ENCODE results near the gene UGT3A1.

The UGT3A1 gene

DNA sequence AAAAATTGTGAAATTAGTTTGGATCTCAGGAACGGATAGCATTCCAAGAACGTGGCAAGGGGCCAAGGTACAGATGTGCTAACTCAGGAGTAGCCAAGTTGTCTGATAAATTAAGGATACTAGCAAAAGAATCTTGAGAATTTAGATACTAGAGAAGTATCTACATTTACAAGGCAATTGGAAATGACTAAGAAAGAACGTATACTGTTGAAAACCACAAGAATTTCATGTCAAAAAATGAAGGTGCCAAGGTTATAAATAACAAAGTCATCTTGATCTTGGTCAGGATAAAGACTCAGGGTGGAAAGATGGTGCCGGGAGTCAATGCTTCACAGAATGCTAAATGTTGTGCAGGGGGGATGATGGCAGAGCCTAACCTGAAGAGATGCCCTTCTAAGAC, 72.0 kb downstream of the UGT3A1 start:
- no peak for TF ChIP-seq POLR2A (IDR thresholded peaks at IDR 0.05; ENCODE audit: low read depth, low read length)
- DNase-seq (ENCODE audit: insufficient read length, low spot score) (peak; percentile 44), FAIRE-seq (peak; percentile 6)

DNA sequence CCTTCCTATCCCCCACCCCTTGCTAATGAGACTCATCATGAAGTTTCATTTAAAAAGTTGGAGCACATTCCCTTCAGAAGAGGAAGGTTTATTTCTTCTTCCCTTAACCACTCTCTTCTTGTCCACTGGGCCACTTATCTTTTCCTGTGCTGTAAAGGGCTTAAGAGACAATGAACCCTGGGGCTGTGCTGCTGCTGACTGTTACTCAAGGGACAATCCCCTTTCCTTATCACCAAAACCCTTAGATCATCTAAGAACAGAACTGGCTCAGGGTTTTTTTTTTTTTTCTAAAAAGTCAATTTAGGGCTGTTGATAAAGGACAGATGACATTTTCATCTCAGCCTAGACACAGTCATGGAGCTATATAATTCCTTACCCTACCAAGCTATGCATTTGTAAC, 82.4 kb downstream of the UGT3A1 start:
- DNase-seq (ENCODE audit: insufficient read length, low spot score) (no peak), FAIRE-seq (no peak)
- no peak for TF ChIP-seq POLR2A (IDR thresholded peaks at IDR 0.05; ENCODE audit: low read depth, low read length)

DNA sequence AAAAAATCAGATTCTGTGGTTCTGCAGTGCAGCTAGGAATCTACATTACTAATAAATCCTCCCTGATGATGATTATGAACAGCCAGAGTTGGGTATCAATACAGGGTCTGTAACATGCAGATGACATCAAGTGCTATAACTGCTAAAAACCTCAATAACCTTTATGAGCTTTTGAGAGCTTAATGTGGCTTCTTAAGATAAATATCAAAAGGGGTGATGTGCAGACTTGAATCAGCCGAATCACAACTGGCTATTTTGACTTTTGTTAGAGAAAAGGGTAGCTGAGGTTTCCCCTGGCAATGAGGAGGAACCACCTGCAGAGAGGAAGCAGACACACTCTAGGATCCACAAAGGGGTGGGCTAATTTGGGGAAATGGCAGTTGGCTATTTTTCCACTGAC, 83.0 kb downstream of the UGT3A1 start:
- TF ChIP-seq POLR2A (IDR thresholded peaks at IDR 0.05; ENCODE audit: low read depth, low read length) = no peak
- FAIRE-seq = no peak
- DNase-seq (ENCODE audit: insufficient read length, low spot score) = no peak

- DNase-seq (ENCODE audit: insufficient read length, low spot score) (no peak), FAIRE-seq (no peak)
- no peak for TF ChIP-seq POLR2A (IDR thresholded peaks at IDR 0.05; ENCODE audit: low read depth, low read length)
Observed at GRCh38 chr5:35904443-35905132, 86.6 kb downstream of the UGT3A1 start.

DNA sequence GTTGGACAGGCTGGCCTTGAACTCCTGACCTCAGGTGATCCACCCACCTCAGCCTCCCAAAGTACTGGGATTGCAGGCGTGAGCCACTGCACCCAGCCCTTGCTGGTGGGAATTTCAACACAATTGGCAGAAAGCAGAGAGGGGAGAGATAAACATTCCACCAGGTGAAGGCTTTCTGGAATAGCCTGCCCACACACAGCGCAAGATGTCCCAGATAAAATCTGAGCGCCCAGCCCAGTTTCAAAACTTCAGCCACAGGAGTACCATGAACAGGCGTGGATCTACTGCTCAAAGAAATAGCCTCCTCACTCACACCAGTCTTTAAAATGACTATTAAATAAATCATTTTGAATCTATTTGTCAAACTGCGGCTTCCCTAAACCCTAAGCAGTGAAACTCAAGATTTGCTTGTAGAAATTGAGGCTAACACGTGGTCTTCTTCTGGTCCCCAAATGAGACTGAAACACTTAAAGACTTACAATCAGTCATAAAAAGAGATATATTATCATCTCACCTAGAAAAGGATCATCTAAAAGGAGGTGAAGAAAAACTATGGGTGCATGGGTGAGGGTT, 87.5 kb downstream of the UGT3A1 start:
- DNase-seq (ENCODE audit: insufficient read length, low spot score) = no peak
- no peak for FAIRE-seq
- TF ChIP-seq POLR2A (IDR thresholded peaks at IDR 0.05; ENCODE audit: low read depth, low read length) = no peak

- FAIRE-seq (peak; percentile 81), DNase-seq (ENCODE audit: insufficient read length, low spot score) (no peak)
- TF ChIP-seq POLR2A (IDR thresholded peaks at IDR 0.05; ENCODE audit: low read depth, low read length) = no peak
Observed at GRCh38 chr5:35902046-35902672, 89.0 kb downstream of the UGT3A1 start.

Measured in H54 (cell line).